Tibial nerve (tissue), 4 donors: ENCODE measurements around the gene OSBPL6. TPM values are rescaled to one million over a fixed set of nuclear protein-coding genes. Genes with fewer than 3 reads are reported as not detected.

ENCODE experiments used
- DNase-seq, 2 donors: peaks; one replicate each; pipeline ENCODE4 v3.0.0-alpha.2; 2019; ENCODE audit warnings: low spot score in 2 of 2
- H3K27ac ChIP-seq, 4 donors: fragments of 200-600 bp; sonication (generic) in 3 of 4; one replicate each; pipeline ENCODE4 v1.5.1; 2017 to 2019; ENCODE audit warnings: mild to moderate bottlenecking in 1 of 4
- H3K27me3 ChIP-seq, 2 donors: fragments of 200-600 bp; sonication (generic) in 1 of 2; one replicate each; pipeline versions ENCODE4 v1.5.1 to v1.6.0; 2017 to 2019
- H3K36me3 ChIP-seq, 3 donors: fragments of 200-600 bp; sonication (generic); one replicate each; pipeline ENCODE4 v1.5.1; 2018 to 2019
- H3K4me1 ChIP-seq, 4 donors: fragments of 200-600 bp; sonication (generic) in 3 of 4; one replicate each; pipeline ENCODE4 v1.5.1; 2017 to 2019
- H3K4me3 ChIP-seq, 4 donors: fragments of 200-600 bp; sonication (generic) in 3 of 4; one replicate each; pipeline ENCODE4 v1.5.1; 2017 to 2019; ENCODE audit warnings: mild to moderate bottlenecking in 1 of 4, moderate library complexity in 1 of 4
- H3K9me3 ChIP-seq, 4 donors: fragments of 200-600 bp; sonication (generic) in 3 of 4; one replicate each; pipeline ENCODE4 v1.5.1; 2017 to 2019
- CTCF ChIP-seq, 5 experiments: fragments of 200-600 bp in 3 of 5; fragments of 450-650 bp in 2 of 5; sonication (generic) in 3 of 5; IDR thresholded peaks; one replicate each; pipeline ENCODE4 v1.5.1; 2016 to 2019; ENCODE audit warnings: antibody characterized with exemption in 5 of 5, mild to moderate bottlenecking in 3 of 5, moderate library complexity in 2 of 5
- EP300 ChIP-seq, 2 donors: sonication (generic); formaldehyde crosslinking; IDR thresholded peaks; one replicate each; pipeline ENCODE4 v1.6.1; 2017; ENCODE audit warnings: antibody characterized with exemption in 2 of 2, mild to moderate bottlenecking in 1 of 2
- POLR2A ChIP-seq, 2 donors: fragments of 450-650 bp; IDR thresholded peaks; one replicate each; pipeline ENCODE4 v1.6.1; 2017; ENCODE audit warnings: antibody characterized with exemption in 2 of 2, mild to moderate bottlenecking in 2 of 2, moderate library complexity in 2 of 2
- WGBS, 2 donors: methylation state at CpG; one replicate each; pipeline ENCODE4 v1.1.5; 2018; 5-methylcytosine and 5-hydroxymethylcytosine counted together
- total RNA-seq, 4 donors: library from RNA; depleted of rRNA; stranded (reverse); fragments of >200 nt; gene quantifications; one replicate each; pipeline ENCODE4 v1.1.0, GENCODE V29; 2016

The OSBPL6 gene
- total RNA-seq, 4 donors from 2014 or later = 0.66 to 3.1 (median 1.6) TPM

- no peak overlapping the region for H3K27ac ChIP-seq
- no peaks in the 10 kb centered on the region for H3K36me3 ChIP-seq
- no peaks in the 10 kb centered on the region for H3K27me3 ChIP-seq
- TF ChIP-seq CTCF (IDR thresholded peaks at IDR 0.05) (no peak), POLR2A (IDR thresholded peaks at IDR 0.05) (no peak), EP300 (IDR thresholded peaks at IDR 0.05) (no peak)
- H3K4me1 ChIP-seq = no peaks in the 10 kb centered on the region
- WGBS, 2 donors = 87 to 92% methylated on average over 2 of the region's 2 CpGs
- H3K4me3 ChIP-seq = no peak overlapping the region
- DNase-seq = no peak
- H3K9me3 ChIP-seq = no peaks in the 10 kb centered on the region
These were observed 73.3 kb downstream of the OSBPL6 start for GRCh38 chr2:178267660-178268059.

GRCh38 chr2:178268435-178268834 is 74.1 kb downstream of the OSBPL6 start:
- Histone ChIP-seq H3K27ac (no peak overlapping the region), H3K27me3 (no peaks in the 10 kb centered on the region), H3K4me1 (no peaks in the 10 kb centered on the region), H3K4me3 (no peak overlapping the region), H3K9me3 (no peaks in the 10 kb centered on the region), H3K36me3 (no peaks in the 10 kb centered on the region)
- TF ChIP-seq POLR2A (IDR thresholded peaks at IDR 0.05) (no peak), EP300 (IDR thresholded peaks at IDR 0.05) (no peak), CTCF (IDR thresholded peaks at IDR 0.05) (no peak)
- no peak for DNase-seq

- H3K36me3 ChIP-seq = no peaks in the 10 kb centered on the region
- no peak for DNase-seq
- TF ChIP-seq EP300 (IDR thresholded peaks at IDR 0.05) (no peak), CTCF (IDR thresholded peaks at IDR 0.05) (no peak), POLR2A (IDR thresholded peaks at IDR 0.05) (no peak)
- no peaks in the 10 kb centered on the region for H3K4me1 ChIP-seq
- H3K9me3 ChIP-seq = no peaks in the 10 kb centered on the region
- H3K4me3 ChIP-seq = no peak overlapping the region
- H3K27ac ChIP-seq = no peak overlapping the region
- WGBS, 2 donors = 94% methylated on average over 5 of the region's 5 CpGs
- H3K27me3 ChIP-seq = no peaks in the 10 kb centered on the region
These were observed 75.3 kb downstream of the OSBPL6 start for GRCh38 chr2:178269438-178270224.

GRCh38 chr2:178270338-178270737 is 76.0 kb downstream of the OSBPL6 start:
- Histone ChIP-seq H3K9me3 (no peaks in the 10 kb centered on the region), H3K27me3 (no peaks in the 10 kb centered on the region), H3K4me1 (no peaks in the 10 kb centered on the region), H3K4me3 (no peak overlapping the region), H3K27ac (no peak overlapping the region), H3K36me3 (no peaks in the 10 kb centered on the region)
- DNase-seq = no peak
- TF ChIP-seq POLR2A (IDR thresholded peaks at IDR 0.05) = no peak
- no peak for TF ChIP-seq EP300 (IDR thresholded peaks at IDR 0.05)
- WGBS, 2 donors = 88 to 92% methylated on average over 5 of the region's 5 CpGs

GRCh38 chr2:178271094-178271493 is 76.8 kb downstream of the OSBPL6 start:
- Histone ChIP-seq H3K4me3 (no peak overlapping the region), H3K27ac (no peak overlapping the region), H3K9me3 (no peaks in the 10 kb centered on the region), H3K4me1 (no peaks in the 10 kb centered on the region), H3K27me3 (no peaks in the 10 kb centered on the region), H3K36me3 (no peaks in the 10 kb centered on the region)
- WGBS, 2 donors = 59 to 65% methylated on average over 2 of the region's 2 CpGs
- TF ChIP-seq POLR2A (IDR thresholded peaks at IDR 0.05) (no peak), EP300 (IDR thresholded peaks at IDR 0.05) (no peak), CTCF (IDR thresholded peaks at IDR 0.05) (no peak)
- DNase-seq = no peak
